Measurements from ENCODE around the gene CCKAR. TPM values are rescaled to one million over a fixed set of nuclear protein-coding genes. Genes with fewer than 3 reads are reported as not detected.
A peak's percentile ranks its signal among the peaks of the same experiment; 100 is the strongest.

The CCKAR gene
- total and polyA plus RNA-seq, 10 of the 15 experiments (the other 5 are each of a cell fraction or from before 2014, with no cell fraction given): not detected

DNA sequence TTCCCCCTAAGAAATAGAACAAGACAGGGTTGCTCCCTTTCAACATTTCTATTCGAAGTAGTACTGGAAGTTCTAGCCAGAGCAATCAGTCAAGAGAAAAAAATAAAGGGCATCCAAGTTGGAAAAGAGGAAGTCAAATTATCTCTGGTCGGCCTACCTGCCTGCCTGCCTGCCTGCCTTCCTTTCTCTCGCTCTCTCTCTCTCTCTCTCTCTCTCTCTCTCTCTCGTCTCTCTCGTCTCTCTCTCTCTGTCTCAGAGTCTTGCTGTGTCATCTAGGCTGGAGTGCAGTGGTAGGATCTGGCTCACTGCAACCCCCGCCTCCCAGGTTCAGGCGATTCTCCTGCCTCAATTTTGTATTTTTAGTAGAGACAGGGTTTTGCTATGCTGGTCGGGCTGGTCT is 42.9 kb downstream of the CCKAR start:
- ChIA-PET CTCF (no interaction called here), RAD21 (ENCODE audit: unreplicated experiment) (no interaction called here), SMC1A (ENCODE audit: uncharacterized antibody, unreplicated experiment) (no interaction called here), POLR2A (no interaction called here)
- Histone ChIP-seq H3K9me3 (replicated peaks; ENCODE audit: control insufficient read depth, insufficient read depth, low read length) (no peaks in the 10 kb centered on the region), H3K79me2 (ENCODE audit: control insufficient read depth, insufficient read depth, low read length) (no peaks in the 10 kb centered on the region), H3K4me1 (ENCODE audit: control insufficient read depth, insufficient read depth, low read length) (no peaks in the 10 kb centered on the region), H3K4me3 (no peak overlapping the region), H3K9ac (ENCODE audit: control insufficient read depth, insufficient read depth, low read length) (no peak overlapping the region), H2AFZ (ENCODE audit: control insufficient read depth, low read depth, low read length) (no peak overlapping the region), H3K36me3 (ENCODE audit: control insufficient read depth in 2 of 2, insufficient read depth in 2 of 2, low read length in 1 of 2) (no peaks in the 10 kb centered on the region), H3K27me3 (replicated peaks in 1 of 2; ENCODE audit: control insufficient read depth in 2 of 2, insufficient read depth in 2 of 2, low read length in 1 of 2) (no peaks in the 10 kb centered on the region), H3K27ac (ENCODE audit: control insufficient read depth, insufficient read depth) (no peak overlapping the region), H4K20me1 (ENCODE audit: control insufficient read depth, insufficient read depth) (no peaks in the 10 kb centered on the region), H3K4me2 (ENCODE audit: control insufficient read depth, insufficient read depth) (no peak overlapping the region)
- intact Hi-C loops (cut with micrococcal nuclease; ENCODE audit: unreplicated experiment) (no loop called here), in situ Hi-C loops (cut with MboI) (no loop called here)
- TF ChIP-seq HDAC2 (IDR thresholded peaks at IDR 0.05): no peak
- no peak for TF ChIP-seq RELA (IDR thresholded peaks at IDR 0.05; ENCODE audit: borderline replicate concordance, partially characterized antibody)
- TF ChIP-seq SMAD5 (IDR thresholded peaks at IDR 0.05; ENCODE audit: low read depth): no peak
- TF ChIP-seq NR2F1 (conservative IDR thresholded peaks at IDR 0.05): no peak
- TF ChIP-seq SPI1 (IDR thresholded peaks at IDR 0.05; ENCODE audit: borderline replicate concordance, insufficient read depth, low read depth, low read length): peak; percentile 39; the same call in 1 of the 2 replicates
- TF ChIP-seq POU2F2 (IDR thresholded peaks at IDR 0.05; ENCODE audit: borderline replicate concordance, low read depth, low read length): no peak
- ATAC-seq (no peak), FAIRE-seq (no peak), DNase-seq (ENCODE audit: low read depth, low spot score) (no peak)
- BruUV-seq (replicated peaks): no TSS peak
- WGBS (ENCODE audit: insufficient coverage, insufficient replicate concordance, low lambda C conversion rate, missing lambda C conversion rate): 49% methylated on average over 5 of the region's 8 CpGs

GRCh38 chr4:26441771-26442170 is 48.5 kb downstream of the CCKAR start:
- no peak for FAIRE-seq
- BruUV-seq (replicated peaks): no TSS peak
- RAD21 ChIA-PET (ENCODE audit: unreplicated experiment): no interaction called here

More at GRCh38 chr4:26441771-26442170, 48.5 kb downstream of the CCKAR start:
- Histone ChIP-seq H3K79me2 (ENCODE audit: control insufficient read depth, insufficient read depth, low read length) (no peaks in the 10 kb centered on the region), H3K4me1 (ENCODE audit: control insufficient read depth, insufficient read depth, low read length) (no peaks in the 10 kb centered on the region), H3K36me3 (ENCODE audit: control insufficient read depth in 2 of 2, insufficient read depth in 2 of 2, low read length in 1 of 2) (no peaks in the 10 kb centered on the region; a peak in 1 of 4 replicates), H4K20me1 (ENCODE audit: control insufficient read depth, insufficient read depth) (no peaks in the 10 kb centered on the region), H3K27ac (ENCODE audit: control insufficient read depth, insufficient read depth) (no peak overlapping the region), H3K9ac (ENCODE audit: control insufficient read depth, insufficient read depth, low read length) (no peak overlapping the region), H3K4me2 (ENCODE audit: control insufficient read depth, insufficient read depth) (no peak overlapping the region), H3K9me3 (replicated peaks; ENCODE audit: control insufficient read depth, insufficient read depth, low read length) (no peaks in the 10 kb centered on the region), H3K27me3 (replicated peaks in 1 of 2; ENCODE audit: control insufficient read depth in 2 of 2, insufficient read depth in 2 of 2, low read length in 1 of 2) (no peaks in the 10 kb centered on the region), H2AFZ (ENCODE audit: control insufficient read depth, low read depth, low read length) (no peak overlapping the region), H3K4me3 (no peak overlapping the region)
- in situ Hi-C loops (cut with MboI): no loop called here
- 100% methylated on average over 5 of the region's 5 CpGs for WGBS (ENCODE audit: insufficient coverage, insufficient replicate concordance, low lambda C conversion rate, missing lambda C conversion rate)
- no peak for ATAC-seq
- DNase-seq (ENCODE audit: low read depth, low spot score): no peak
- CTCF ChIA-PET: no interaction called here
- intact Hi-C loops (cut with micrococcal nuclease; ENCODE audit: unreplicated experiment): no loop called here
- no peak for TF ChIP-seq YBX1 (IDR thresholded peaks at IDR 0.05)
- POLR2A ChIA-PET: no interaction called here
- SMC1A ChIA-PET (ENCODE audit: uncharacterized antibody, unreplicated experiment): interaction anchor here (1.4 kb wide), 1 partner anchor 10 kb away, joined by 3 read pairs; no protein-coding TSS in a partner anchor

Data from GM12878 (cell line).